C4-2B (cell line): ENCODE data around the gene CLDN15.
"Not testable (repeated sequence)": the region's sequence is repeated elsewhere in the genome, so short reads cannot be mapped to it uniquely, and the experiment has no call there.

Experiments used
- H3K27ac ChIP-seq: fragments of 450-650 bp; 2 replicates; pipeline ENCODE4 v1.5.1; 2017
- ZFX ChIP-seq: fragments of 450-650 bp; IDR thresholded peaks from 2 replicates; pipeline ENCODE4 v1.6.1; 2017
- TF ChIP-seq, protein P1 (sequence below): fragments of 450-650 bp; conservative IDR thresholded peaks from 2 replicates; pipeline ENCODE4 v1.5.1; 2017; ENCODE audit warnings: mild to moderate bottlenecking

Gene CLDN15

DNA sequence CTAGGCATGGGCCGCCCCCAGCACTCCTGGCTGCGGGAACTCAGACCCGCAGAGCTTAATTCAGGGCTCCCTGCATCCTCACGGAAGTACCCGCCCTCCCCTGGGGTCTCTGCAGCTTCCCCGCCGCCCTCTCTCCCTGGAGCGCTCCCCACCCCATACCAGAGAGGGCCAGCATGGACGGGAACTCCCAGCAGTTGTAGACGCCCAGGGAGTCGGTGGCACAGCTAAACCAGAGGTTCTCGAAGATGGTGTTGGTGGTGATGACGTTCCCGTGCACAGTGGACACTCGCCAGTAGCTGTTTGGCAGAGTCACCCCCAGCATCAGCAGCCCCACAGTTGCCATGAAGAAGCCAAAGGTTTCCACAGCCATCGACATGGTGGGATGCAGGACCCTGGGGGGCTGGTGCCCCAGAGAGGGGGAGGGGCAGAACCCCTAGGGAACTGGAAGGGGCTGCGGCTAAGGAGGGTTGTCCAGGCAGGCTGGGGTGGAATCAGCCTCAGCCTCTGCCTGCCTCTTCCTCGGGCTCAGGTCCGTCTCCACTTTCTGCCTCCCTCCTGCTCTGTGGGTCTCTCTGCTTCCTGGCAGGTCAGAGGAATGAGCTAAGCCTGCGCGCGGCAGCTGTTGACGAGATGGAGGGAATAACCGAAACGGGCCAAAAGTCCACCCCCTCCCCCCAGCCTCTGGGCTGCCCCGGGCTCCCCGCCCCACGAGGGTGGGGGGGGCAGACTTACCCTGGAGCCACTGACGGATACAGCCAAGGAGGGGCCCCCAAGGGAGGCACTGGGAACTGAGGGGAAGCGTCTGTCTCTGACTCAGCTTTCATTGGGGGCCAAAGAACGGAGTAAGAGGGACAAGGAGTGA, at the start of gene CLDN15:
TSS of gene CLDN15 (minus strand) at position 597 of the 862 bp plus-strand sequence. CDS start at position 376, 221 bp downstream.
- no peak within 1 kb of the TSS for H3K27ac ChIP-seq
- TF ChIP-seq, protein P1, sequence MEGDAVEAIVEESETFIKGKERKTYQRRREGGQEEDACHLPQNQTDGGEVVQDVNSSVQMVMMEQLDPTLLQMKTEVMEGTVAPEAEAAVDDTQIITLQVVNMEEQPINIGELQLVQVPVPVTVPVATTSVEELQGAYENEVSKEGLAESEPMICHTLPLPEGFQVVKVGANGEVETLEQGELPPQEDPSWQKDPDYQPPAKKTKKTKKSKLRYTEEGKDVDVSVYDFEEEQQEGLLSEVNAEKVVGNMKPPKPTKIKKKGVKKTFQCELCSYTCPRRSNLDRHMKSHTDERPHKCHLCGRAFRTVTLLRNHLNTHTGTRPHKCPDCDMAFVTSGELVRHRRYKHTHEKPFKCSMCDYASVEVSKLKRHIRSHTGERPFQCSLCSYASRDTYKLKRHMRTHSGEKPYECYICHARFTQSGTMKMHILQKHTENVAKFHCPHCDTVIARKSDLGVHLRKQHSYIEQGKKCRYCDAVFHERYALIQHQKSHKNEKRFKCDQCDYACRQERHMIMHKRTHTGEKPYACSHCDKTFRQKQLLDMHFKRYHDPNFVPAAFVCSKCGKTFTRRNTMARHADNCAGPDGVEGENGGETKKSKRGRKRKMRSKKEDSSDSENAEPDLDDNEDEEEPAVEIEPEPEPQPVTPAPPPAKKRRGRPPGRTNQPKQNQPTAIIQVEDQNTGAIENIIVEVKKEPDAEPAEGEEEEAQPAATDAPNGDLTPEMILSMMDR, result no peak
- TF ChIP-seq ZFX, result no peak

- no peak for TF ChIP-seq ZFX
- TF ChIP-seq, protein P1, result no peak
- H3K27ac ChIP-seq, result no peak overlapping the region
These were observed 49.4 kb upstream of the CLDN15 start for GRCh38 chr7:101287032-101287431.

DNA sequence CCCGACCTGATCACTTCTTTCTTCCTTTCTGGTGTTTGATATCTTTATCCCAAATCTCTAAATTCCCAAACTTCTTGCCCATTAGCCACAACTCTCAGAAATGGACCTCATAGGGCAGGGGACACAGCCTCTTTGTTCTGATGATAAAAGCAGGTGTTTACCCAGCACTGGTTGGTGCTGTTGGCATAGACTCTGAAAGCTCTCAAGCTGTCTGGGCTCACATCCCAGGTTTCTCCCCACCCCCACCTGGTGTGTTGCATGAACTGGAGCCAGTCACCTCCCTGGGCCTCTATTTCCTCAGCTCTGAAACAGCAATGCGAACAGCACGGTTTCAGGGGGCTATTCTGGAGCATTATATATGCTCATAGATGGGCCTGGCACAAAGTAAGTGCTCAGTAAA, 48.3 kb upstream of the CLDN15 start:
- H3K27ac ChIP-seq, result peak overlapping the region; percentile 19

- TF ChIP-seq, protein P1, result no peak
- no peak for TF ChIP-seq ZFX
- H3K27ac ChIP-seq, result peak overlapping the region; percentile 19
These were observed 47.6 kb upstream of the CLDN15 start for GRCh38 chr7:101285171-101285570.

GRCh38 chr7:101280912-101281311, 43.3 kb upstream of the CLDN15 start:
- H3K27ac ChIP-seq, result not testable (repeated sequence)

- no peak overlapping the region for H3K27ac ChIP-seq
- TF ChIP-seq ZFX, result no peak
- TF ChIP-seq, protein P1, result no peak
These were observed 41.1 kb upstream of the CLDN15 start for GRCh38 chr7:101278461-101279292.

DNA sequence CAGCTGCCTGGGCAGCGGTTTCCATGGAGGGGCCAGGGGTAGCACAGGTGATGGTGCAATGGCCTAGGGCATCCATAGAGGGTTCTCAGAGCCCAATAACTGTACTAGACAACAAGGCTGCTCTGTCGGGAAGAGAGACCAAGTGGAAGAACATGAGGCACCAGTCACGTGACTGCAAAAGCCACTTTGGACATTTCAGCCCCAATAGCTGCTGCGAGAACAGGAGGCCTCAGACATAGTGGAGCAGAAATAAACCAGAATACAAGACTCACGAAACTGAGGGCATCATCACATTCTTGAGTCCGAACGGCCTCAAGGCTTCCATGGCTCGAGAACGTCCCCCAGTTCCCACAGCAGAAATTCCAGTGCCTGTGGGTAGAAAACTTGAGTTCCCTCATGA, 39.6 kb upstream of the CLDN15 start:
- no peak overlapping the region for H3K27ac ChIP-seq
- TF ChIP-seq ZFX, result no peak
- TF ChIP-seq, protein P1, result no peak

- TF ChIP-seq, protein P1, result no peak
- no peak for TF ChIP-seq ZFX
- no peak overlapping the region for H3K27ac ChIP-seq
These were observed 35.6 kb upstream of the CLDN15 start for GRCh38 chr7:101273206-101273605.
